Measurements from ENCODE around the gene TMEM51. TPM values are rescaled to one million over a fixed set of nuclear protein-coding genes. Genes with fewer than 3 reads are reported as not detected.

Gene TMEM51
- total and polyA plus RNA-seq, 4 donors = 1.3 to 8.8 (median 4.6) TPM

GRCh38 chr1:15243275-15244043 is 89.9 kb downstream of the TMEM51 start:
- Histone ChIP-seq H3K36me3 (ENCODE audit: control insufficient read depth in 1 of 2, insufficient read depth in 2 of 2, low read length in 1 of 2) (no peaks in the 10 kb centered on the region), H3K27me3 (ENCODE audit: control insufficient read depth in 1 of 2, insufficient read depth in 2 of 2, low read length in 1 of 2) (no peaks in the 10 kb centered on the region), H3K27ac (ENCODE audit: low read depth in 1 of 2, low read length in 2 of 2) (no peak overlapping the region), H3K4me1 (ENCODE audit: control insufficient read depth in 1 of 2, insufficient read depth in 2 of 2, low read length in 2 of 2) (no peaks in the 10 kb centered on the region), H3K4me3 (ENCODE audit: low read length in 2 of 2) (no peak overlapping the region), H3K9me3 (ENCODE audit: control insufficient read depth, low read length) (no peaks in the 10 kb centered on the region)
- ATAC-seq (ENCODE audit: low FRiP score) (no peak), DNase-seq (no peak)
- WGBS, 2 donors = 59 to 69% methylated on average over 10 of the region's 10 CpGs
- intact Hi-C loops (cut with DNase I) = no loop called here

- Histone ChIP-seq H3K4me1 (ENCODE audit: control insufficient read depth in 1 of 2, insufficient read depth in 2 of 2, low read length in 2 of 2) (no peaks in the 10 kb centered on the region), H3K27me3 (ENCODE audit: control insufficient read depth in 1 of 2, insufficient read depth in 2 of 2, low read length in 1 of 2) (no peaks in the 10 kb centered on the region), H3K36me3 (ENCODE audit: control insufficient read depth in 1 of 2, insufficient read depth in 2 of 2, low read length in 1 of 2) (no peaks in the 10 kb centered on the region), H3K4me3 (ENCODE audit: low read length in 2 of 2) (no peak overlapping the region), H3K9me3 (ENCODE audit: control insufficient read depth, low read length) (no peaks in the 10 kb centered on the region), H3K27ac (ENCODE audit: low read depth in 1 of 2, low read length in 2 of 2) (no peak overlapping the region)
- intact Hi-C loops (cut with DNase I) = loop anchor here in 1 of 2 donors (5.0 kb wide), 1 partner anchor 33 kb away; no protein-coding TSS in a partner anchor
- ATAC-seq (ENCODE audit: low FRiP score) (no peak), DNase-seq (no peak)
- 90 to 93% methylated on average over 5 of the region's 5 CpGs for WGBS, 2 donors
Observed at GRCh38 chr1:15244813-15245212, 91.3 kb downstream of the TMEM51 start.

GRCh38 chr1:15245593-15246360 is 92.2 kb downstream of the TMEM51 start:
- Histone ChIP-seq H3K27me3 (ENCODE audit: control insufficient read depth in 1 of 2, insufficient read depth in 2 of 2, low read length in 1 of 2) (no peaks in the 10 kb centered on the region), H3K4me1 (ENCODE audit: control insufficient read depth in 1 of 2, insufficient read depth in 2 of 2, low read length in 2 of 2) (no peaks in the 10 kb centered on the region), H3K36me3 (ENCODE audit: control insufficient read depth in 1 of 2, insufficient read depth in 2 of 2, low read length in 1 of 2) (no peaks in the 10 kb centered on the region), H3K27ac (ENCODE audit: low read depth in 1 of 2, low read length in 2 of 2) (no peak overlapping the region), H3K9me3 (ENCODE audit: control insufficient read depth, low read length) (no peaks in the 10 kb centered on the region), H3K4me3 (ENCODE audit: low read length in 2 of 2) (no peak overlapping the region)
- DNase-seq (peak in 1 of 2 donors; percentile 61), ATAC-seq (ENCODE audit: low FRiP score) (peak; percentile 59)
- intact Hi-C loops (cut with DNase I) = loop anchor here in 1 of 2 donors (5.0 kb wide), 1 partner anchor 33 kb away; no protein-coding TSS in a partner anchor
- 61 to 64% methylated on average over 11 of the region's 11 CpGs for WGBS, 2 donors

DNA sequence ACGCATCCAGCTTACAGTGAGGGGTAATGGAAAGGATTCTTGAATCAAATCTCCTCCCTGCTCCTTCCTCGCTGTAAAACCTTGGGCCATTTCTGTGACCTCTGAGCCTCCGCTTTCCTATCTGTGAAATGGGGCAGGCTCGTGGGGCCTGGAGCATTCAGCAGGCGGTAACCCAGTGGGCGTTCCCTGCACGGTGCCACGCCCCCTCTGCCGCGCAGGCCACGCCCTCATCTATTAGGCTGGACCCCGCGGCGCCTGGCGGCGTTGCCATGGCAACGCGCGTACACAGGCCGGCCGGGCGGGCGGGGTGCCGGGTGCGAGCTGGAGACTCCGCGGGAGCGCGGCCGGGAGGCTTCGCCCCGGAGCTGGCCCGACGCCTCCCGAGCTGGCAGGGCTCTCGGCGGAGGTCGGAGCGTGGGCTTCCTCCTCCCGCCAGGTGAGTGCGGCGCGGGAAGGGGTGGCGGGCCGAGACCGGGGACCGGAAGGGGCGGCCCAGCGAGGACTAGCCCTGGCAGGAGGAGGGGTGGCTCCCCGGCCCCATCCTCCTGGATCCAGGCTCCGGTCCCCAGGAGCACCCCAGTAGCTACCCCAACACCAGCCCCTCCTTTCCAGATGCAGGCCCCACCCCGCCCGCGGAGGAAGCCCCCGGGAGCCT is 93.5 kb downstream of the TMEM51 start, which contains the start of gene FHAD1:
TSS of gene FHAD1 (plus strand) at position 264 of the 655 bp plus-strand sequence. CDS start 4,562 bp downstream, outside the sequence.
- Histone ChIP-seq H3K27me3 (ENCODE audit: control insufficient read depth in 1 of 2, insufficient read depth in 2 of 2, low read length in 1 of 2) (no peaks in the 10 kb centered on the region), H3K9me3 (ENCODE audit: control insufficient read depth, low read length) (no peaks in the 10 kb centered on the region), H3K4me1 (ENCODE audit: control insufficient read depth in 1 of 2, insufficient read depth in 2 of 2, low read length in 2 of 2) (no peaks in the 10 kb centered on the region), H3K36me3 (ENCODE audit: control insufficient read depth in 1 of 2, insufficient read depth in 2 of 2, low read length in 1 of 2) (no peaks in the 10 kb centered on the region), H3K4me3 (ENCODE audit: low read length in 2 of 2) (peak within 1 kb of the TSS in 1 of 2 donors; percentile 35), H3K27ac (ENCODE audit: low read depth in 1 of 2, low read length in 2 of 2) (no peak within 1 kb of the TSS)
- ATAC-seq (ENCODE audit: low FRiP score) = peak; percentile 61
- DNase-seq = peak; percentile 76 to 87
- intact Hi-C loops (cut with DNase I) = loop anchor here in 1 of 2 donors (5.0 kb wide), 1 partner anchor 35 kb away; no protein-coding TSS in a partner anchor
- 7 to 9% methylated on average over 33 to 55 of the region's 55 CpGs for WGBS, 2 donors

DNA sequence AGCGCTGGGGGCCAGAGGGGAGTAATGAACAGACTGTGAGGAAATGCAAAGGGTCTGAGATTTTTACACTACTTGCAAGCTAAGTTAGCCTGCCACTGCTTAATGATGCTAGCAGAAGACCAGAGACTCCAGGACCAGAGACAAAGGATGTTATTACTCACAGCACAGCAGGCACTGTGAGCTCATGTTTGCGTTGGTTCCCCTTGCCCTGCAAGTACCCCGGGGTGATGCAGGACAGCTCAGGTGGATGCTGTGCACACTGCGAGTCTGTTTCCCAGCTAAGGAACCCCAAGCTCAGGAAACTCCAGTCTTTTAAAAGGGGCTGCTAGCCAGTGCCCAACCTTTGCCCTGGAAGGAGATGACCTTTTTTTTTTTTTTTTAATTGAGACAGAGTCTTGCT is 94.7 kb downstream of the TMEM51 start:
- Histone ChIP-seq H3K27ac (ENCODE audit: low read depth in 1 of 2, low read length in 2 of 2) (no peak overlapping the region), H3K36me3 (ENCODE audit: control insufficient read depth in 1 of 2, insufficient read depth in 2 of 2, low read length in 1 of 2) (no peaks in the 10 kb centered on the region), H3K4me3 (ENCODE audit: low read length in 2 of 2) (no peak overlapping the region), H3K4me1 (ENCODE audit: control insufficient read depth in 1 of 2, insufficient read depth in 2 of 2, low read length in 2 of 2) (no peaks in the 10 kb centered on the region), H3K27me3 (ENCODE audit: control insufficient read depth in 1 of 2, insufficient read depth in 2 of 2, low read length in 1 of 2) (no peaks in the 10 kb centered on the region), H3K9me3 (ENCODE audit: control insufficient read depth, low read length) (no peaks in the 10 kb centered on the region)
- intact Hi-C loops (cut with DNase I) = loop anchor here in 1 of 2 donors (5.0 kb wide), 1 partner anchor 36 kb away; no protein-coding TSS in a partner anchor
- 96% methylated on average over 4 of the region's 4 CpGs for WGBS, 2 donors
- DNase-seq (no peak), ATAC-seq (ENCODE audit: low FRiP score) (no peak)

GRCh38 chr1:15249081-15249480 is 95.5 kb downstream of the TMEM51 start:
- no peaks in the 10 kb centered on the region for H3K36me3 ChIP-seq (ENCODE audit: control insufficient read depth in 1 of 2, insufficient read depth in 2 of 2, low read length in 1 of 2)
- H3K4me3 ChIP-seq (ENCODE audit: low read length in 2 of 2) = no peak overlapping the region
- DNase-seq (no peak), ATAC-seq (ENCODE audit: low FRiP score) (no peak)
- H3K9me3 ChIP-seq (ENCODE audit: control insufficient read depth, low read length) = no peaks in the 10 kb centered on the region
- no peaks in the 10 kb centered on the region for H3K4me1 ChIP-seq (ENCODE audit: control insufficient read depth in 1 of 2, insufficient read depth in 2 of 2, low read length in 2 of 2)
- intact Hi-C loops (cut with DNase I) = loop anchor here in 1 of 2 donors (5.0 kb wide), 1 partner anchor 37 kb away; no protein-coding TSS in a partner anchor
- no peak overlapping the region for H3K27ac ChIP-seq (ENCODE audit: low read depth in 1 of 2, low read length in 2 of 2)
- no peaks in the 10 kb centered on the region for H3K27me3 ChIP-seq (ENCODE audit: control insufficient read depth in 1 of 2, insufficient read depth in 2 of 2, low read length in 1 of 2)
- WGBS, 2 donors = 41 to 50% methylated on average over 5 of the region's 5 CpGs

GRCh38 chr1:15251857-15252835 is 98.6 kb downstream of the TMEM51 start:
- Histone ChIP-seq H3K27me3 (ENCODE audit: control insufficient read depth in 1 of 2, insufficient read depth in 2 of 2, low read length in 1 of 2) (no peaks in the 10 kb centered on the region), H3K4me1 (ENCODE audit: control insufficient read depth in 1 of 2, insufficient read depth in 2 of 2, low read length in 2 of 2) (no peaks in the 10 kb centered on the region), H3K36me3 (ENCODE audit: control insufficient read depth in 1 of 2, insufficient read depth in 2 of 2, low read length in 1 of 2) (no peaks in the 10 kb centered on the region), H3K9me3 (ENCODE audit: control insufficient read depth, low read length) (no peaks in the 10 kb centered on the region), H3K4me3 (ENCODE audit: low read length in 2 of 2) (no peak overlapping the region), H3K27ac (ENCODE audit: low read depth in 1 of 2, low read length in 2 of 2) (no peak overlapping the region)
- intact Hi-C loops (cut with DNase I) = no loop called here
- 84 to 90% methylated on average over 14 of the region's 14 CpGs for WGBS, 2 donors
- ATAC-seq (ENCODE audit: low FRiP score) (no peak), DNase-seq (no peak)
